NCI-H69 (cell line): ENCODE results near the gene MTERF4.

Experiments used
- DNase-seq: peaks from one replicate; lab custom pipeline; 2025; lab: John Stamatoyannopoulos, UW

MTERF4 gene

GRCh38 chr2:241088791-241089732 lies 13.0 kb downstream of the MTERF4 start:
- no peak for DNase-seq

- DNase-seq, result no peak
Observed at GRCh38 chr2:241088376-241088775, 13.7 kb downstream of the MTERF4 start.

- no peak for DNase-seq
Observed at GRCh38 chr2:241087420-241088268, 14.4 kb downstream of the MTERF4 start.

GRCh38 chr2:241084856-241085444 lies 17.1 kb downstream of the MTERF4 start:
- no peak for DNase-seq

GRCh38 chr2:241083091-241083415 lies 19.0 kb downstream of the MTERF4 start:
- no peak for DNase-seq

GRCh38 chr2:241082341-241083090 lies 19.6 kb downstream of the MTERF4 start:
- DNase-seq, result no peak

- no peak for DNase-seq
Observed at GRCh38 chr2:241081643-241082340, 20.3 kb downstream of the MTERF4 start.

GRCh38 chr2:241081190-241081642 lies 20.9 kb downstream of the MTERF4 start:
- DNase-seq, result no peak

- no peak for DNase-seq
Observed at GRCh38 chr2:241080405-241081189, 21.5 kb downstream of the MTERF4 start.

- DNase-seq, result no peak
Observed at GRCh38 chr2:241074901-241075540, 27.1 kb downstream of the MTERF4 start.

GRCh38 chr2:241074065-241074818 lies 27.8 kb downstream of the MTERF4 start:
- DNase-seq, result no peak

- DNase-seq, result no peak
Observed at GRCh38 chr2:241073166-241074064, 28.7 kb downstream of the MTERF4 start.

- DNase-seq, result no peak
Observed at GRCh38 chr2:241072553-241073165, 29.4 kb downstream of the MTERF4 start.

GRCh38 chr2:241072151-241072550 lies 29.9 kb downstream of the MTERF4 start:
- DNase-seq, result no peak

GRCh38 chr2:241071677-241072111 lies 30.4 kb downstream of the MTERF4 start:
- DNase-seq, result no peak

GRCh38 chr2:241070811-241071676 lies 31.0 kb downstream of the MTERF4 start:
- no peak for DNase-seq

GRCh38 chr2:241070361-241070760 lies 31.7 kb downstream of the MTERF4 start:
- no peak for DNase-seq
